ENCODE data around the gene PI4K2A. TPM values are rescaled to one million over a fixed set of nuclear protein-coding genes. Genes with fewer than 3 reads are reported as not detected.
"Not testable (repeated sequence)": the region's sequence is repeated elsewhere in the genome, so short reads cannot be mapped to it uniquely, and the experiment has no call there.

The PI4K2A gene
- total RNA-seq, 1 experiment from 2014 or later = 13.0 TPM

- CTCF ChIA-PET = interaction anchor here (0.6 kb wide), 1 partner anchor 8 kb away, joined by 3 read pairs; no protein-coding TSS in a partner anchor
- H3K4me1 Mint-ChIP-seq (ENCODE audit: low read depth, unreplicated experiment) = peaks cover 9% of the 10 kb centered on the region
- intact Hi-C loops (cut with micrococcal nuclease; ENCODE audit: unreplicated experiment) = no loop called here
- no peak for DNase-seq
- H3K27ac Mint-ChIP-seq (ENCODE audit: unreplicated experiment) = no peak overlapping the region
- TF ChIP-seq CTCF (IDR thresholded peaks at IDR 0.05; ENCODE audit: unreplicated experiment) = no peak
- H3K27me3 Mint-ChIP-seq (ENCODE audit: unreplicated experiment) = no peaks in the 10 kb centered on the region
- H3K9me3 Mint-ChIP-seq (ENCODE audit: low read depth, unreplicated experiment) = no peaks in the 10 kb centered on the region
- TSS peak; percentile 53 for BruUV-seq (replicated peaks)
- peak overlapping the region; percentile 92 for H3K4me3 Mint-ChIP-seq (ENCODE audit: low read depth, unreplicated experiment)
- peaks cover 26% of the 10 kb centered on the region for H3K36me3 Mint-ChIP-seq (ENCODE audit: insufficient read depth, unreplicated experiment)
Observed at GRCh38 chr10:97640868-97641811, 669 bp downstream of the PI4K2A start.

GRCh38 chr10:97642471-97643159 is 2.1 kb downstream of the PI4K2A start:
- BruUV-seq (replicated peaks); H3K27ac Mint-ChIP-seq (ENCODE audit: unreplicated experiment); intact Hi-C loops (cut with micrococcal nuclease; ENCODE audit: unreplicated experiment); DNase-seq; H3K9me3 Mint-ChIP-seq (ENCODE audit: low read depth, unreplicated experiment); H3K27me3 Mint-ChIP-seq (ENCODE audit: unreplicated experiment): not testable (repeated sequence)
- Mint-ChIP-seq H3K4me1 (ENCODE audit: low read depth, unreplicated experiment) (peaks cover 13% of the 10 kb centered on the region), H3K4me3 (ENCODE audit: low read depth, unreplicated experiment) (peak overlapping the region; percentile 92), H3K36me3 (ENCODE audit: insufficient read depth, unreplicated experiment) (peaks cover 26% of the 10 kb centered on the region)
- CTCF ChIA-PET = interaction anchor here (0.7 kb wide), 2 partner anchors 58 to 1014 kb away, joined by 3 to 4 read pairs; partner anchors contain the start of gene HOGA1

DNA sequence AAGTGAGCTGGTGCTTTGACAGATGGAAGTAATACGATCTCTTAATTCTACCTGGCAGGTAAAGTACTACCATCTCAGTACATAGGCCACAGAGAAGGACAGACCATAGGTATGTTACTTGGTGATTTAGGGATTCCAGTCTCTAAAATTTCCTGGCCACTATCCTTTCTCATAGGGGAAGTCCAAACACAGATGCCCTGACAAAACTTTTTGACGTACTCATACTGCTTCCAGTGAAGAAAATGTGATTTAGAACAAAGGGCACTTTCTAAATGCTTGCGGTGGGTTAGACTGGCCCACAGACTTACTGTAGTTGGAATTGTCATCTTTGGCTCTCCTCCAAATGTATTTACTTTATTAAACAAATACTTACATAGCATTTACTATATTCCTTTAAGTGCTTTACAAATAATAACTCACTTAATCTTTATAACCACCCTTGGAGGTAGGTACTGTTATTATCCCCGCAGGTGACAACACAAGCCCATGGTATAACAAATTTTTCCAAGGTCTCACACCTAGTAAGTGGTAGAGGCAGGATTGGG is 3.0 kb downstream of the PI4K2A start:
- H3K27ac Mint-ChIP-seq (ENCODE audit: unreplicated experiment) = no peak overlapping the region
- peaks cover 17% of the 10 kb centered on the region for H3K4me1 Mint-ChIP-seq (ENCODE audit: low read depth, unreplicated experiment)
- no peak for DNase-seq
- TF ChIP-seq CTCF (IDR thresholded peaks at IDR 0.05; ENCODE audit: unreplicated experiment) = no peak
- no TSS peak for BruUV-seq (replicated peaks)
- no peaks in the 10 kb centered on the region for H3K9me3 Mint-ChIP-seq (ENCODE audit: low read depth, unreplicated experiment)
- H3K36me3 Mint-ChIP-seq (ENCODE audit: insufficient read depth, unreplicated experiment) = peaks cover 26% of the 10 kb centered on the region
- CTCF ChIA-PET = no interaction called here
- no peak overlapping the region for H3K4me3 Mint-ChIP-seq (ENCODE audit: low read depth, unreplicated experiment)
- no peaks in the 10 kb centered on the region for H3K27me3 Mint-ChIP-seq (ENCODE audit: unreplicated experiment)
- intact Hi-C loops (cut with micrococcal nuclease; ENCODE audit: unreplicated experiment) = no loop called here

GRCh38 chr10:97644936-97645335 is 4.5 kb downstream of the PI4K2A start:
- H3K4me1 Mint-ChIP-seq (ENCODE audit: low read depth, unreplicated experiment) = peaks cover 17% of the 10 kb centered on the region
- no peaks in the 10 kb centered on the region for H3K9me3 Mint-ChIP-seq (ENCODE audit: low read depth, unreplicated experiment)
- CTCF ChIA-PET = no interaction called here
- no peak for DNase-seq
- no TSS peak for BruUV-seq (replicated peaks)
- no peak overlapping the region for H3K27ac Mint-ChIP-seq (ENCODE audit: unreplicated experiment)
- no peaks in the 10 kb centered on the region for H3K27me3 Mint-ChIP-seq (ENCODE audit: unreplicated experiment)
- intact Hi-C loops (cut with micrococcal nuclease; ENCODE audit: unreplicated experiment) = no loop called here
- H3K4me3 Mint-ChIP-seq (ENCODE audit: low read depth, unreplicated experiment) = no peak overlapping the region
- TF ChIP-seq CTCF (IDR thresholded peaks at IDR 0.05; ENCODE audit: unreplicated experiment) = no peak
- H3K36me3 Mint-ChIP-seq (ENCODE audit: insufficient read depth, unreplicated experiment) = peaks cover 26% of the 10 kb centered on the region

All from Calu3 (cell line).